ENCODE results near the gene IQGAP2. TPM values are rescaled to one million over a fixed set of nuclear protein-coding genes. Genes with fewer than 3 reads are reported as not detected.

The IQGAP2 gene
- total and polyA plus RNA-seq, 5 donors from 2014 or later = 53.9 to 214 (median 61.4) TPM

- no peak overlapping the region for H3K27ac Mint-ChIP-seq
- Histone ChIP-seq H3K27me3 (ENCODE audit: control insufficient read depth, insufficient read depth, low read length) (no peaks in the 10 kb centered on the region), H3K36me3 (ENCODE audit: control insufficient read depth, insufficient read depth, low read length) (peaks cover 67% of the 10 kb centered on the region), H3K27ac (ENCODE audit: insufficient read depth, low read length, poor library complexity, severe bottlenecking) (no peak overlapping the region), H3K9me3 (ENCODE audit: control insufficient read depth in 2 of 2, low read length in 2 of 2) (no peaks in the 10 kb centered on the region), H3K4me1 (ENCODE audit: control insufficient read depth, insufficient read depth, low read length, poor library complexity, severe bottlenecking) (no peaks in the 10 kb centered on the region), H3K4me3 (ENCODE audit: low read depth, low read length) (no peak overlapping the region)
- no peak for ATAC-seq (ENCODE audit: low read depth in 2 of 2)
- peaks cover 59% of the 10 kb centered on the region for H3K36me3 Mint-ChIP-seq
- H3K9me3 Mint-ChIP-seq = no peaks in the 10 kb centered on the region
- no peak overlapping the region for H3K4me3 Mint-ChIP-seq
- H3K4me1 Mint-ChIP-seq = peaks cover 3 to 13% (median 9%) of the 10 kb centered on the region in 4 donors
- no peaks in the 10 kb centered on the region for H3K27me3 Mint-ChIP-seq
- no peak for DNase-seq
Observed at GRCh38 chr5:76612942-76613341, 209.9 kb downstream of the IQGAP2 start.

- H3K27me3 ChIP-seq (ENCODE audit: control insufficient read depth, insufficient read depth, low read length) = no peaks in the 10 kb centered on the region
- no peak overlapping the region for H3K27ac Mint-ChIP-seq
- H3K36me3 ChIP-seq (ENCODE audit: control insufficient read depth, insufficient read depth, low read length) = peaks cover 76% of the 10 kb centered on the region
- H3K4me3 Mint-ChIP-seq = no peak overlapping the region
- H3K4me1 ChIP-seq (ENCODE audit: control insufficient read depth, insufficient read depth, low read length, poor library complexity, severe bottlenecking) = no peaks in the 10 kb centered on the region
- no peaks in the 10 kb centered on the region for H3K27me3 Mint-ChIP-seq
- H3K4me3 ChIP-seq (ENCODE audit: low read depth, low read length) = no peak overlapping the region
- H3K9me3 ChIP-seq (ENCODE audit: control insufficient read depth in 2 of 2, low read length in 2 of 2) = no peaks in the 10 kb centered on the region
- peaks cover 63% of the 10 kb centered on the region for H3K36me3 Mint-ChIP-seq
- no peak for DNase-seq
- no peaks in the 10 kb centered on the region for H3K9me3 Mint-ChIP-seq
- peaks cover 5 to 20% (median 11%) of the 10 kb centered on the region in 4 donors for H3K4me1 Mint-ChIP-seq
- ATAC-seq (ENCODE audit: low read depth in 2 of 2) = no peak
- H3K27ac ChIP-seq (ENCODE audit: insufficient read depth, low read length, poor library complexity, severe bottlenecking) = no peak overlapping the region
Observed at GRCh38 chr5:76615759-76616158, 212.7 kb downstream of the IQGAP2 start.

- Histone ChIP-seq H3K4me3 (ENCODE audit: low read depth, low read length) (no peak overlapping the region), H3K36me3 (ENCODE audit: control insufficient read depth, insufficient read depth, low read length) (peaks cover 76% of the 10 kb centered on the region), H3K9me3 (ENCODE audit: control insufficient read depth in 2 of 2, low read length in 2 of 2) (no peaks in the 10 kb centered on the region), H3K27me3 (ENCODE audit: control insufficient read depth, insufficient read depth, low read length) (no peaks in the 10 kb centered on the region), H3K4me1 (ENCODE audit: control insufficient read depth, insufficient read depth, low read length, poor library complexity, severe bottlenecking) (no peaks in the 10 kb centered on the region), H3K27ac (ENCODE audit: insufficient read depth, low read length, poor library complexity, severe bottlenecking) (no peak overlapping the region)
- Mint-ChIP-seq H3K27ac (peak overlapping the region in 1 of 3 donors; percentile 39), H3K4me3 (no peak overlapping the region), H3K27me3 (no peaks in the 10 kb centered on the region), H3K36me3 (peaks cover 64% of the 10 kb centered on the region), H3K9me3 (no peaks in the 10 kb centered on the region), H3K4me1 (peaks cover 5 to 24% (median 13%) of the 10 kb centered on the region in 4 donors)
- no peak for DNase-seq
- no peak for ATAC-seq (ENCODE audit: low read depth in 2 of 2)
Observed at GRCh38 chr5:76616206-76616605, 213.1 kb downstream of the IQGAP2 start.

- Histone ChIP-seq H3K27ac (ENCODE audit: insufficient read depth, low read length, poor library complexity, severe bottlenecking) (no peak overlapping the region), H3K9me3 (ENCODE audit: control insufficient read depth in 2 of 2, low read length in 2 of 2) (no peaks in the 10 kb centered on the region), H3K27me3 (ENCODE audit: control insufficient read depth, insufficient read depth, low read length) (no peaks in the 10 kb centered on the region), H3K4me1 (ENCODE audit: control insufficient read depth, insufficient read depth, low read length, poor library complexity, severe bottlenecking) (no peaks in the 10 kb centered on the region), H3K4me3 (ENCODE audit: low read depth, low read length) (no peak overlapping the region), H3K36me3 (ENCODE audit: control insufficient read depth, insufficient read depth, low read length) (peaks cover 71% of the 10 kb centered on the region)
- no peak for DNase-seq
- peaks cover 59% of the 10 kb centered on the region for H3K36me3 Mint-ChIP-seq
- peaks cover 0 to 1% (median 0%) of the 10 kb centered on the region in 7 donors for H3K9me3 Mint-ChIP-seq
- H3K4me1 Mint-ChIP-seq = peaks cover 5 to 27% (median 16%) of the 10 kb centered on the region in 4 donors
- H3K27me3 Mint-ChIP-seq = no peaks in the 10 kb centered on the region
- H3K27ac Mint-ChIP-seq = no peak overlapping the region
- no peak overlapping the region for H3K4me3 Mint-ChIP-seq
- no peak for ATAC-seq (ENCODE audit: low read depth in 2 of 2)
Observed at GRCh38 chr5:76617229-76617628, 214.1 kb downstream of the IQGAP2 start.

DNA sequence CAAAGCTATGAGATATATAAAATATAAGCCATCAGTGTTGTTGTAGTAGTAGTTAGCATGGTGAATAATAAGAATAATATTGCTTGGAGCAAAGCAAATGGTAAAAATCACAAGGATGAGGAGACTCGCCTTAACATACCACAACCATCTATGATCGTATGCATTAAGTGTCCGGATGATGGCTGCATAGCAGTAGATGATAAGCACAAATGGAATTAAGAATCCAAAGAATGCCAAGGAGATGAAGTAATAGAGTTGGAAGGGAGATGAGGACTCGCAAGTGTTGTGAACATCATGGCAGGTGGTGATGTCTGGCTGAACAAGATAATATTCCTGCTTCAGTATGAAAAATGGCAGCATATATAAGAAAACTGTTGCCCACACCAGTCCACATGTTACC is 214.6 kb downstream of the IQGAP2 start:
- Histone ChIP-seq H3K27ac (ENCODE audit: insufficient read depth, low read length, poor library complexity, severe bottlenecking) (no peak overlapping the region), H3K4me3 (ENCODE audit: low read depth, low read length) (no peak overlapping the region), H3K9me3 (ENCODE audit: control insufficient read depth in 2 of 2, low read length in 2 of 2) (no peaks in the 10 kb centered on the region), H3K36me3 (ENCODE audit: control insufficient read depth, insufficient read depth, low read length) (peaks cover 67% of the 10 kb centered on the region), H3K27me3 (ENCODE audit: control insufficient read depth, insufficient read depth, low read length) (no peaks in the 10 kb centered on the region), H3K4me1 (ENCODE audit: control insufficient read depth, insufficient read depth, low read length, poor library complexity, severe bottlenecking) (no peaks in the 10 kb centered on the region)
- no peaks in the 10 kb centered on the region for H3K27me3 Mint-ChIP-seq
- no peak for ATAC-seq (ENCODE audit: low read depth in 2 of 2)
- H3K4me3 Mint-ChIP-seq = peak overlapping the region in 1 of 4 donors; percentile 48
- H3K4me1 Mint-ChIP-seq = peaks cover 5 to 28% (median 17%) of the 10 kb centered on the region in 4 donors
- H3K27ac Mint-ChIP-seq = peak overlapping the region in 1 of 3 donors; percentile 11
- peaks cover 0 to 1% (median 0%) of the 10 kb centered on the region in 7 donors for H3K9me3 Mint-ChIP-seq
- H3K36me3 Mint-ChIP-seq = peaks cover 56% of the 10 kb centered on the region
- no peak for DNase-seq

- Mint-ChIP-seq H3K27me3 (no peaks in the 10 kb centered on the region), H3K4me3 (no peak overlapping the region), H3K27ac (no peak overlapping the region), H3K4me1 (peaks cover 7 to 30% (median 19%) of the 10 kb centered on the region in 4 donors), H3K36me3 (peaks cover 40% of the 10 kb centered on the region), H3K9me3 (peaks cover 0 to 1% (median 0%) of the 10 kb centered on the region in 7 donors)
- ATAC-seq (ENCODE audit: low read depth in 2 of 2) (no peak), DNase-seq (no peak)
- no peaks in the 10 kb centered on the region for H3K4me1 ChIP-seq (ENCODE audit: control insufficient read depth, insufficient read depth, low read length, poor library complexity, severe bottlenecking)
- no peak overlapping the region for H3K27ac ChIP-seq (ENCODE audit: insufficient read depth, low read length, poor library complexity, severe bottlenecking)
- no peak overlapping the region for H3K4me3 ChIP-seq (ENCODE audit: low read depth, low read length)
- H3K27me3 ChIP-seq (ENCODE audit: control insufficient read depth, insufficient read depth, low read length) = no peaks in the 10 kb centered on the region
- no peaks in the 10 kb centered on the region for H3K9me3 ChIP-seq (ENCODE audit: control insufficient read depth in 2 of 2, low read length in 2 of 2)
- peaks cover 48% of the 10 kb centered on the region for H3K36me3 ChIP-seq (ENCODE audit: control insufficient read depth, insufficient read depth, low read length)
Observed at GRCh38 chr5:76620166-76620565, 217.1 kb downstream of the IQGAP2 start.

GRCh38 chr5:76622076-76622475 is 219.0 kb downstream of the IQGAP2 start:
- Histone ChIP-seq H3K9me3 (ENCODE audit: control insufficient read depth in 2 of 2, low read length in 2 of 2) (no peaks in the 10 kb centered on the region), H3K27ac (ENCODE audit: insufficient read depth, low read length, poor library complexity, severe bottlenecking) (no peak overlapping the region), H3K27me3 (ENCODE audit: control insufficient read depth, insufficient read depth, low read length) (no peaks in the 10 kb centered on the region), H3K36me3 (ENCODE audit: control insufficient read depth, insufficient read depth, low read length) (peaks cover 41% of the 10 kb centered on the region), H3K4me3 (ENCODE audit: low read depth, low read length) (no peak overlapping the region), H3K4me1 (ENCODE audit: control insufficient read depth, insufficient read depth, low read length, poor library complexity, severe bottlenecking) (no peaks in the 10 kb centered on the region)
- peaks cover 0 to 30% (median 22%) of the 10 kb centered on the region in 4 donors for H3K4me1 Mint-ChIP-seq
- ATAC-seq (ENCODE audit: low read depth in 2 of 2) (no peak), DNase-seq (no peak)
- H3K9me3 Mint-ChIP-seq = peaks cover 0 to 1% (median 0%) of the 10 kb centered on the region in 7 donors
- no peaks in the 10 kb centered on the region for H3K27me3 Mint-ChIP-seq
- no peak overlapping the region for H3K4me3 Mint-ChIP-seq
- peaks cover 46% of the 10 kb centered on the region for H3K36me3 Mint-ChIP-seq
- peak overlapping the region in 2 of 3 donors; percentile 32 to 45 for H3K27ac Mint-ChIP-seq

GRCh38 chr5:76622973-76623596 is 220.0 kb downstream of the IQGAP2 start, which contains the start of gene F2RL2:
Gene F2RL2 (minus strand): TSS chr5:76623403. CDS start chr5:76623230, 173 bp downstream.
- ATAC-seq (ENCODE audit: low read depth in 2 of 2) = no peak
- peak within 1 kb of the TSS in 1 of 3 donors; percentile 32 for H3K27ac Mint-ChIP-seq
- no peak for DNase-seq
- peaks cover 0 to 1% (median 0%) of the 10 kb centered on the region in 7 donors for H3K9me3 Mint-ChIP-seq
- H3K36me3 Mint-ChIP-seq = peaks cover 47% of the 10 kb centered on the region
- H3K4me1 Mint-ChIP-seq = peaks cover 0 to 26% (median 20%) of the 10 kb centered on the region in 4 donors
- H3K27me3 ChIP-seq (ENCODE audit: control insufficient read depth, insufficient read depth, low read length) = no peaks in the 10 kb centered on the region
- H3K36me3 ChIP-seq (ENCODE audit: control insufficient read depth, insufficient read depth, low read length) = peaks cover 42% of the 10 kb centered on the region
- H3K4me3 ChIP-seq (ENCODE audit: low read depth, low read length) = no peak within 1 kb of the TSS
- no peak within 1 kb of the TSS for H3K27ac ChIP-seq (ENCODE audit: insufficient read depth, low read length, poor library complexity, severe bottlenecking)
- H3K27me3 Mint-ChIP-seq = no peaks in the 10 kb centered on the region
- H3K4me3 Mint-ChIP-seq = no peak within 1 kb of the TSS
- no peaks in the 10 kb centered on the region for H3K9me3 ChIP-seq (ENCODE audit: control insufficient read depth in 2 of 2, low read length in 2 of 2)
- no peaks in the 10 kb centered on the region for H3K4me1 ChIP-seq (ENCODE audit: control insufficient read depth, insufficient read depth, low read length, poor library complexity, severe bottlenecking)
